ENCODE data around the gene COL2A1. TPM values are rescaled to one million over a fixed set of nuclear protein-coding genes. Genes with fewer than 3 reads are reported as not detected.
A peak's percentile ranks its signal among the peaks of the same experiment; 100 is the strongest.

Gene COL2A1
- total RNA-seq, 2 experiments from 2014 or later: not detected

DNA sequence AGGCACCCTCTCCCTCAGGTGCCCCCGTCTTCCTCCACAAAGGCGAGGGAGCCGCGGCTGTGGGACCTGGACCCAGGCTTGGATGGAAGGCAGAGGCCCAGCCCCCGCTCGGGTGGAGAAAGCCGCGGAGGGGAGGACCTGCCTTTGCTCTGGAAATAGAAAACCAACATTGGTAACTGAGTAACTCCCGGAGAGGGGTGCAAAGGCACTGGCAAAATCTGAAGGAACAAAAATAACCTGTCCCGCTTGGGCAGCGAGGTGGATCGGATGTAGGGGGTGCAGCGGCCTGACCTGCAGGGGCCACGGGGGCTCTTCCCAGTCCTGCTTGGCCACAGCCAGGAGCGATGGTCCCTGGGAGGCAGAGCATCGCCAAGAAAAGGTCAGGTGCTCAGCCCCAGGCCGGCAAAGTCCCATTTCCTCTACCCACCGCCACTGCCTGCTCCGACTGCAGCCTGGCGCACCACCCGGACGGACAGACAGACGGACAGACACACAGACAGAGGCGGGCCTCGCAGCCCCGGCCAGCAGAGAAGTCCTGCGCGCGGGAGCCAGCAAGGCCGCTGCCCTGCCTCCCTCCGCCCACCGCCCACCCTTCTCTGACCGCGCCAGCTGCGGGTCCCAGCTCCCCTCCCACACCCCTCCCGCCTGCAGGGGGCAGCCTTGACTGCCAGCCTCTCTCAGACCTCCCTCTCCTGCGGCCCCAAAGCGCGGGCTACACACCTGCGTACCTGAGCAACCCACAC is 62.2 kb downstream of the COL2A1 start:
- Mint-ChIP-seq H3K9me3 (no peaks in the 10 kb centered on the region), H3K27me3 (peaks cover 30% of the 10 kb centered on the region), H3K36me3 (no peaks in the 10 kb centered on the region), H3K4me1 (ENCODE audit: low read depth) (no peaks in the 10 kb centered on the region), H3K27ac (no peak overlapping the region), H3K4me3 (no peak overlapping the region)
- peak; percentile 64 for DNase-seq
- ChIA-PET POLR2A (no interaction called here), CTCF (interaction anchor here (0.6 to 1.0 kb wide), 4 partner anchors 12 to 229 kb away, joined by 3 to 5 read pairs (median 4); no protein-coding TSS in a partner anchor)
- intact Hi-C loops (cut with micrococcal nuclease): no loop called here

DNA sequence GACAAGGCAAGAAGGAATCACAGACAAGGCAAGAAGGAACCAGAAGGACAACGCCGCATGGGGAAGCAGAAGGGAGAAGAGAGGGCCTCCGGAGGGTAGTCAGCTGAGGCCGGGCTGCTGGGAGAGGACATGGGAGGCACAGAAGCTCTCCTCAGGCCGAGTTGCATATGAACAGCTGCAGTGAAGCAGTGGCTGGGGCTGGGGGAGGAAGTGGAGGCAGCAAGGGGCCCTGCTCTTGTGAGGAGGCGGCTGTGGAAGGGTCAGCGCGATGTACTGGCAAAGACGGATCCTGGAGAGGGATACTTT is 62.8 kb downstream of the COL2A1 start:
- Mint-ChIP-seq H3K27me3 (peaks cover 30% of the 10 kb centered on the region), H3K36me3 (no peaks in the 10 kb centered on the region), H3K9me3 (no peaks in the 10 kb centered on the region), H3K4me1 (ENCODE audit: low read depth) (no peaks in the 10 kb centered on the region), H3K27ac (no peak overlapping the region), H3K4me3 (no peak overlapping the region)
- no peak for DNase-seq
- POLR2A ChIA-PET: no interaction called here
- intact Hi-C loops (cut with micrococcal nuclease): no loop called here
- CTCF ChIA-PET: interaction anchor here (1.0 kb wide), 1 partner anchor 202 kb away, joined by 3 read pairs; no protein-coding TSS in a partner anchor

DNA sequence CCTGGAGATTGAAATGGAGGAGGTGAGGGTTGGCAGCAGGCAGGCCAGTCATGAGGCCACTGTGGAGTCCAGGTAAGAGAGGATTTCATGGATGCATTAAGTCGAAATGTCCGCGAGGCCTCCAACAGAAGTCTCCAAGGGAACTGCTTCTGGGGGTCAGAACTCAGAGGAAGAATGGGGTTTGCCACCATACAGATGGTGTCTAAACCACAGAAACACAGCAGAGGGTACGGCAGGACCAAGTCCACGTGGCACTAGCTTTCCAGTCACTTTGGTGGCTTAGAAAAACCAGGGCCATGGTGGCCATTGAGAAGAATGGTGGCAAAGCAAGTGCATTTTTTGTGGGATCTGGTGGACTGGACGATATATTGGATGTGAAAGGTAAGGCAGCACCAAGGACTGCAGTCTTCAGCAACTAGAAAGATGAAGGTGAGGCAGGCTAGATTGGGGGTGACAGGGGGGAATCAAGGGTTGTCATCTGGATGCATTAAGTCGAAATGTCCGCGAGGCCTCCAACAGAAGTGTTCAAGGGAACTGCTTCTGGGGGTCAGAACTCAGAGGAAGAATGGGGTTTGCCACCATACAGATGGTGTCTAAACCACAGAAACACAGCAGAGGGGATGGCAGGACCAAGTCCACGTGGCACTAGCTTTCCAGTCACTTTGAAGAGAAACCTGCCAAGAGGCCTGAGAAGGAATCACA is 63.4 kb downstream of the COL2A1 start:
- Mint-ChIP-seq H3K36me3 (no peaks in the 10 kb centered on the region), H3K9me3 (no peaks in the 10 kb centered on the region), H3K27ac (no peak overlapping the region), H3K27me3 (peaks cover 30% of the 10 kb centered on the region), H3K4me1 (ENCODE audit: low read depth) (no peaks in the 10 kb centered on the region), H3K4me3 (no peak overlapping the region)
- CTCF ChIA-PET: interaction anchor here (1.1 kb wide), 1 partner anchor 198 kb away, joined by 3 read pairs; no protein-coding TSS in a partner anchor
- DNase-seq: no peak
- POLR2A ChIA-PET: interaction anchor here (0.7 kb wide), 1 partner anchor 42 kb away, joined by 3 read pairs; no protein-coding TSS in a partner anchor
- intact Hi-C loops (cut with micrococcal nuclease): no loop called here

DNA sequence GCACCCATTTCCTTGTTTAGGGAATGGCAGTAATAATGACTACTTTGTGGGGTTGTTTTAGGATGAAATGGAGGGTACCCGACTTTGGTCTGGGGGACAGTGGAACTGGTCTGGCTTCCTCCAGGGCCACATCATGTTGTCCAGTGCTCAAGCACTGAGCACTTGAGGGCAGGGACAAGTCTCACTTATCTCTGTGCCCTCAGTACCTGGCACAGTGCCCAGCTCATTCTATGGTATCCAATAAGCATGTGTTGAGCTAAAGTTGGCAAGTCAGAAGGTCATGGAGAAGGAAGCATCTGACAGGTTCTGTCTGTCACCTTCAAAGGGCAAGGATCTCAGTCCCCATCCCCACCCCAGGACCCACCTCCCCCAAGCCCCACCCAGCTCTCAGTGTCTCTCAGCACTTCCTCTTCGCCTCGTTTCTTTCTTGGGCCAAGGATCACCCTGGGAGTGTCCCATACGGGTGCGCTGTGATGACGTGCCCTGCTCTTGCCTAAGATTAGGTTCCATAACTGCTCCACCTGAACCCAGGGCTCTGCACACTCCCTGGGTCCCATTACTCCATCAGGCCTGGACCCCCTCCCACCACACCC is 65.2 kb downstream of the COL2A1 start:
- CTCF ChIA-PET: interaction anchor here (1.4 kb wide), 1 partner anchor 24 kb away, joined by 7 read pairs; the partner anchor contains the start of gene TMEM106C

DNA sequence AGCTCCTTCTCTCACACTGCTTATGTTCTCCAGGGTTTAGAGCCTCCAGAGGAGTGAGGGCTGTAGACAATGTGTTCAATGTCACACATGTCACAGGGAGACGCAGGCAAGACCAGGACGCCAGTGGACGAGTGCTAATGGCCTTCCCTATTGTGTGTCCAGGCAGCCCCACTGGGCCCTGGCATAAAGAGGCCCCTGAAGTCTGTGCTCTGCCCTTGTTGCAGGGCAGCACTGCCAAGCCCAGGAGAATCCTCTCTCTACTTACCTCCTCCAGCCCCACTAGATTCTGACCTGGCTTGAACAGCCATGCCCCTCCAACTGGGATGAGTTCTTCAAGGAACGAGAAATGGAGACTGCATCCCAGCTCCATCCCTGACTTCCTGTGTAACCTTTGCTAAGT is 65.7 kb downstream of the COL2A1 start:
- H3K27ac Mint-ChIP-seq: no peak overlapping the region
- no peak for DNase-seq
- CTCF ChIA-PET: interaction anchor here (1.0 to 1.4 kb wide), 2 partner anchors 11 to 24 kb away, joined by 4 to 7 read pairs; partner anchors contain the start of gene TMEM106C
- H3K9me3 Mint-ChIP-seq: no peaks in the 10 kb centered on the region
- peaks cover 20% of the 10 kb centered on the region for H3K27me3 Mint-ChIP-seq
- H3K4me1 Mint-ChIP-seq (ENCODE audit: low read depth): no peaks in the 10 kb centered on the region
- H3K4me3 Mint-ChIP-seq: no peak overlapping the region
- intact Hi-C loops (cut with micrococcal nuclease): no loop called here
- POLR2A ChIA-PET: no interaction called here
- H3K36me3 Mint-ChIP-seq: no peaks in the 10 kb centered on the region

More for the DNA sequence above, 65.2 kb downstream of the COL2A1 start:
- intact Hi-C loops (cut with micrococcal nuclease): no loop called here
- H3K27ac Mint-ChIP-seq: no peak overlapping the region
- H3K36me3 Mint-ChIP-seq: no peaks in the 10 kb centered on the region
- no peaks in the 10 kb centered on the region for H3K9me3 Mint-ChIP-seq
- H3K4me1 Mint-ChIP-seq (ENCODE audit: low read depth): no peaks in the 10 kb centered on the region
- no peak for DNase-seq
- H3K27me3 Mint-ChIP-seq: peaks cover 24% of the 10 kb centered on the region
- H3K4me3 Mint-ChIP-seq: no peak overlapping the region
- POLR2A ChIA-PET: no interaction called here

DNA sequence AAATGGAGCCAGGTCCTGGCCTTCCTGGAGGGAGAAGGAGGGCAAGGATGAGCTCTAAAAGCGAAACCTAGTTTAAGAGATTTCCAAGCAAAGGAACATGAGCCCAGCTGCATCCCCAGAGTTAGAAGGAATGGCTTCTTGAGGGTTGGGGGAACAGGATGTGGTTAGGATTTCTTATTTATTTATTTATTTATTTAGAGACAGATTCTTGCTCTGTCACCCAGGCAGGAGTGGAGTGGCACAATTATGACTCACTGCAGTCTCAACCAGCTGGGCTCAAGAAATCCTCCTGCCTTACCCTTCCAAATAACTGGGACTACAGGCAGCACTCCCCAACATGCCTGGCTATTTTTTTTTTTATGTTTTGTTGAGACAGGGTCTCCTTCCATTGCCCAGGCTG is 66.2 kb downstream of the COL2A1 start:
- Mint-ChIP-seq H3K9me3 (no peaks in the 10 kb centered on the region), H3K27me3 (peaks cover 17% of the 10 kb centered on the region), H3K36me3 (no peaks in the 10 kb centered on the region), H3K4me3 (no peak overlapping the region), H3K27ac (no peak overlapping the region), H3K4me1 (ENCODE audit: low read depth) (no peaks in the 10 kb centered on the region)
- intact Hi-C loops (cut with micrococcal nuclease): no loop called here
- POLR2A ChIA-PET: no interaction called here
- DNase-seq: no peak
- CTCF ChIA-PET: interaction anchor here (1.0 to 1.4 kb wide), 2 partner anchors 12 to 25 kb away, joined by 4 to 7 read pairs; partner anchors contain the start of gene TMEM106C

DNA sequence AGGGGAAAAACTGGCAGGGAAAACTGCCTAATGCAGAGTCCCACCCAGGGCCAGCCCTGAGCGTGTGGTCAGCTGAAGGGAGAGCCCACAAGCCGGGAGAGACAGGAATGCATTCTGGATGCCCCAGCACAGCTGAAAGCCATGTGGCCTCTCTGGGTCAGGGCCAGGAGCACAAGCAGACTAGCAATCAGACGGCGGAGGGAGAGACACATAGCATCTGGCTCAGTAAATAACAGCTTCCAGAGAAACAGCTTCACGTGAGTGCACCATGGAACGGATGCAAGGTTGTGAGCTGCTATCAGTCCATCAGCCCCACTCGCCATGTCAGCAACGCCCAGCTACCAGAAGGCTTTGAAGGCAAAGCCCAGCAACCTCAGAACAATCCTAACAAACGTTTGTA is 69.1 kb downstream of the COL2A1 start:
- POLR2A ChIA-PET: no interaction called here
- Mint-ChIP-seq H3K27me3 (peaks cover 2% of the 10 kb centered on the region), H3K36me3 (no peaks in the 10 kb centered on the region), H3K4me1 (ENCODE audit: low read depth) (no peaks in the 10 kb centered on the region), H3K4me3 (no peak overlapping the region), H3K27ac (no peak overlapping the region), H3K9me3 (no peaks in the 10 kb centered on the region)
- DNase-seq: no peak
- intact Hi-C loops (cut with micrococcal nuclease): no loop called here
- CTCF ChIA-PET: interaction anchor here (0.6 to 1.6 kb wide), 4 partner anchors 14 to 255 kb away, joined by 3 to 4 read pairs (median 3); partner anchors contain the start of gene TMEM106C

DNA sequence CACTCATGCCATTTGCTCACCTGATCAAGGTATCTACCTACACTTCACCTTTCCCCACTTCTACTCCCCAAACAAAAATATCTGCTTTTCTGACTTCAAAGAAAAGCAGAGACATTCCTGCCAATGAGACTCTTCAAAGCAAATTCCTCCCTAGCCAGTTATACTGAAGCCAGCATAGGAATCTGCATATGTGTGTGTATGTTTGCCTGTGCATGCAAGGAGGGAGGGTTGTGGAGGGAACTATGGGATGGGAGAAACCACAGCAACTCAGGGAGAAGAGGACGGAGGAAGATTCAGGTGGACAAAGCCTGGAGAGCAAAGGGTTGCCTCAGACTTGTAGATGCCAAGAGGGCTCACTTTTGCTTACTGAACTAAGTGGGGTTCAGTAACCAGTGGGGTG is 73.1 kb downstream of the COL2A1 start:
- Mint-ChIP-seq H3K4me1 (ENCODE audit: low read depth) (no peaks in the 10 kb centered on the region), H3K27ac (no peak overlapping the region)
- CTCF ChIA-PET: interaction anchor here (1.1 kb wide), 1 partner anchor 11 kb away, joined by 4 read pairs; no protein-coding TSS in a partner anchor

DNA sequence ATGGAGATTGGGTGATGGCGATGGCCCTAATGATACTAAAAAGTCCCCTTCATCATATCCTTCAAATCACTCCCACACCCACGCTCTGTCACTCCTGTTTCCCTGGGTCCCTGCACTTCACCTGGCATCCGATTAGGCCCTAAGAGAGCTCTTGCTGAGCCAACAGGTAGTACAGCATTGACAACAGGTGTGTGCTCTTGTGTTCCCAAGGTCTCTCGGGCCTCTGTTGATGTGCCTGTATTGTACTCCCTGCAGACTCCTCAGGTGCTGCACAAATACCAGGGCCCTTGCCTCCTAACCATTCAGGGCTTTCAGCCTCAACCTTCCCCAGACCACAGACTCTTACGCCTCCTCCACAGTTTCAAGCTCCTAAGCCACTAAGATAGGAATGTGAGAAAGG is 73.6 kb downstream of the COL2A1 start:
- Mint-ChIP-seq H3K36me3 (no peaks in the 10 kb centered on the region), H3K9me3 (no peaks in the 10 kb centered on the region), H3K27me3 (peaks cover 1% of the 10 kb centered on the region), H3K27ac (no peak overlapping the region), H3K4me1 (ENCODE audit: low read depth) (no peaks in the 10 kb centered on the region), H3K4me3 (no peak overlapping the region)
- CTCF ChIA-PET: interaction anchor here (1.1 kb wide), 1 partner anchor 11 kb away, joined by 4 read pairs; no protein-coding TSS in a partner anchor
- intact Hi-C loops (cut with micrococcal nuclease): no loop called here
- no peak for DNase-seq
- POLR2A ChIA-PET: no interaction called here

More for the DNA sequence above, 73.1 kb downstream of the COL2A1 start:
- DNase-seq: no peak
- Mint-ChIP-seq H3K27me3 (peaks cover 1% of the 10 kb centered on the region), H3K4me3 (no peak overlapping the region), H3K36me3 (no peaks in the 10 kb centered on the region), H3K9me3 (no peaks in the 10 kb centered on the region)
- intact Hi-C loops (cut with micrococcal nuclease): no loop called here
- POLR2A ChIA-PET: no interaction called here

DNA sequence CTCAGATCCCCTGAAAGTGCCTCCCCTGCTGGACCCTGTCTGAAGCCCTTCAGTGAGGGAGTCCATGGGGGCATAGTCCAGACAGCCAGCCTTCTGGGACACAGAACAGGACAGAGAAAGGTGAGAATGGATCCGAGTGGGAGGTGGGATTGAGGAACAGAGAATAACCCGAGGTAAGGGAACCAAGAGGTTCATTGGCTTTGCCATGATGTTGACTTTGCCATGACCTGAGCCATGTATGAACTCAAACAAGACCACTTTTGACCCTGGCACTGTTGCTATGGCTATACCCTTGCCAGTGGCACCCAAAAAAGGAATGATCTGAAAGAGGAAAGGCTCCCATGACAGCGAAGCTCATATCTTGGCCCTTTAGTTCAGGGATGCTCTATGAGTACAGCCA is 76.9 kb downstream of the COL2A1 start:
- POLR2A ChIA-PET: no interaction called here
- H3K9me3 Mint-ChIP-seq: no peaks in the 10 kb centered on the region
- no peak overlapping the region for H3K27ac Mint-ChIP-seq
- no peak overlapping the region for H3K4me3 Mint-ChIP-seq
- no peak for DNase-seq
- H3K36me3 Mint-ChIP-seq: no peaks in the 10 kb centered on the region
- CTCF ChIA-PET: no interaction called here
- H3K4me1 Mint-ChIP-seq (ENCODE audit: low read depth): no peaks in the 10 kb centered on the region
- peaks cover 4% of the 10 kb centered on the region for H3K27me3 Mint-ChIP-seq
- intact Hi-C loops (cut with micrococcal nuclease): no loop called here

Data from activated CD4-positive, alpha-beta memory T cell treated with anti-CD3 and anti-CD28 coated beads for 36 hours (primary cell).